Endothelial cell of umbilical vein (primary cell): ENCODE results near the gene UFSP1. TPM values are rescaled to one million over a fixed set of nuclear protein-coding genes. Genes with fewer than 3 reads are reported as not detected.

ENCODE experiments used
- BruUV-seq: library from RNA; stranded (reverse); fragments of 400-500 nt; replicated peaks from 2 replicates; lab custom pipeline; 2021; lab: Mats Ljungman, UMichigan
- CTCF ChIA-PET: fragments of 300-600, 350-600 bp; sonication (Branson Sonifier 250); formaldehyde crosslinking; loops from one replicate; lab custom pipeline; 2021; ENCODE audit warnings: antibody characterized with exemption, inconsistent platforms; lab: Charles Lee
- POLR2A ChIA-PET: fragments of 300-600, 350-600 bp; sonication (Branson Sonifier 250); formaldehyde crosslinking; loops from one replicate; lab custom pipeline; 2021; ENCODE audit warnings: antibody characterized with exemption, inconsistent platforms; lab: Charles Lee
- DNase-seq: peaks from one replicate; pipeline ENCODE4 v3.0.0-alpha.2; 2011; ENCODE audit warnings: low read depth, low spot score
- FAIRE-seq: peaks from 2 replicates; lab custom pipeline; 2011; peaks lifted over from hg19 to GRCh38; lab: Jason Lieb, UNC
- H2AFZ ChIP-seq: 2 replicates; pipeline ENCODE4 v1.6.0; 2012; ENCODE audit warnings: low read depth, low read length, control low read depth, inconsistent platforms
- H3K27ac ChIP-seq: 2 replicates; pipeline ENCODE4 v1.5.1; 2011; ENCODE audit warnings: low read depth, mild to moderate bottlenecking, control low read depth, low read length, moderate library complexity; ENCODE audit not compliant: insufficient read depth
- H3K27me3 ChIP-seq, 2 experiments: 2 replicates each; pipeline versions ENCODE4 v1.6.0 to v1.6.1; 2011; ENCODE audit warnings: low read length in 2 of 2, mixed read lengths in 1 of 2; ENCODE audit not compliant: control insufficient read depth in 2 of 2, insufficient read depth in 2 of 2
- H3K36me3 ChIP-seq, 2 experiments: 2 replicates in 1 of 2; 3 replicates in 1 of 2; pipeline ENCODE4 v1.5.1; 2011; ENCODE audit warnings: low read length in 2 of 2, mild to moderate bottlenecking in 1 of 2, moderate library complexity in 1 of 2; ENCODE audit not compliant: control insufficient read depth in 2 of 2, insufficient read depth in 2 of 2; ENCODE audit errors: extremely low read depth in 1 of 2
- H3K4me1 ChIP-seq: 3 replicates; pipeline ENCODE4 v1.5.1; 2011; ENCODE audit warnings: mild to moderate bottlenecking, low read length; ENCODE audit not compliant: control insufficient read depth, insufficient read depth; ENCODE audit errors: extremely low read depth
- H3K4me2 ChIP-seq: 2 replicates; pipeline ENCODE4 v1.6.1; 2011; ENCODE audit warnings: low read length, control low read depth, mixed read lengths; ENCODE audit not compliant: insufficient read depth
- H3K4me3 ChIP-seq, 3 experiments: fragments of 200-600 bp in 1 of 3; sonication (generic), shearing (Covaris generic) in 1 of 3; replicated peaks in 1 of 3; 2 replicates each; pipeline ENCODE4 v1.5.1; 2011 to 2016; ENCODE audit warnings: control low read depth in 3 of 3, low read length in 3 of 3, mild to moderate bottlenecking in 2 of 3, inconsistent platforms in 1 of 3, low read depth in 1 of 3, moderate library complexity in 1 of 3; ENCODE audit not compliant: insufficient read depth in 1 of 3
- H3K79me2 ChIP-seq: 2 replicates; pipeline ENCODE4 v1.6.0; 2012; ENCODE audit warnings: low read length, inconsistent platforms; ENCODE audit not compliant: control insufficient read depth, insufficient read depth
- H3K9ac ChIP-seq: replicated peaks from 2 replicates; pipeline ENCODE3; 2011; ENCODE audit warnings: low read length, control low read depth; ENCODE audit not compliant: insufficient read depth; ENCODE audit errors: extremely low read depth
- H3K9me1 ChIP-seq: replicated peaks from 3 replicates; pipeline ENCODE4 v1.6.0; 2011; ENCODE audit warnings: mild to moderate bottlenecking, low read length; ENCODE audit not compliant: control insufficient read depth, insufficient read depth; ENCODE audit errors: extremely low read depth
- H3K9me3 ChIP-seq: replicated peaks from 2 replicates; pipeline ENCODE4 v1.5.1; 2012; ENCODE audit warnings: low read length, inconsistent platforms; ENCODE audit not compliant: control insufficient read depth, insufficient read depth
- H4K20me1 ChIP-seq: replicated peaks from 2 replicates; pipeline ENCODE3; 2011; ENCODE audit warnings: mild to moderate bottlenecking, low read length; ENCODE audit not compliant: control insufficient read depth, insufficient read depth; ENCODE audit errors: extremely low read depth
- EZH2 ChIP-seq: IDR thresholded peaks from 2 replicates; pipeline ENCODE4 v1.6.1; 2012; ENCODE audit warnings: borderline replicate concordance, low read depth, mild to moderate bottlenecking, moderate library complexity, low read length, inconsistent platforms; ENCODE audit not compliant: severe bottlenecking
- FOS ChIP-seq: IDR thresholded peaks from 2 replicates; pipeline ENCODE4 v1.6.1; 2011; ENCODE audit warnings: mild to moderate bottlenecking, low read length, moderate library complexity, borderline replicate concordance; ENCODE audit not compliant: insufficient read depth
- GATA2 ChIP-seq: IDR thresholded peaks from 2 replicates; pipeline ENCODE4 v1.7.0; 2011; ENCODE audit warnings: low read depth, mild to moderate bottlenecking, moderate library complexity, mixed read lengths, low read length; ENCODE audit not compliant: insufficient read length, insufficient read depth
- JUN ChIP-seq: IDR thresholded peaks from 2 replicates; pipeline ENCODE4 v1.6.1; 2011; ENCODE audit warnings: borderline replicate concordance, low read depth; ENCODE audit not compliant: insufficient read length, insufficient read depth
- MYC ChIP-seq: IDR thresholded peaks from one replicate; pipeline ENCODE4 v1.6.1; 2011; ENCODE audit warnings: mild to moderate bottlenecking, low read depth, low read length
- POLR2A ChIP-seq: IDR thresholded peaks from 2 replicates; pipeline ENCODE4 v1.6.1; 2012; ENCODE audit warnings: low read depth, mild to moderate bottlenecking, control low read depth, low read length
- POLR2AphosphoS5 ChIP-seq: IDR thresholded peaks from 2 replicates; pipeline ENCODE4 v1.6.1; 2012; ENCODE audit warnings: low read depth, mild to moderate bottlenecking, control low read depth, low read length, moderate library complexity; ENCODE audit not compliant: insufficient read depth
- dilution Hi-C: fragments of 300-500 bp; cut with MboI; formaldehyde crosslinking; loops from one replicate; pipeline ENCODE4 v1.15.0; 2019; ENCODE audit warnings: low sequenced_read_pairs; ENCODE audit not compliant: extremely low pct_ligation_motif_present
- intact Hi-C: fragments of 100-400 bp; cut with micrococcal nuclease; formaldehyde crosslinking; loops from one replicate; pipeline ENCODE4 v1.10.0; 2022
- polyA plus RNA-seq, 4 experiments: library from polyadenylated mRNA; depleted of rRNA in 3 of 4; stranded (reverse) in 3 of 4; unstranded in 1 of 4; fragments of >200 nt; gene quantifications; 2 replicates each; pipeline versions ENCODE4 v1.2.1 to v1.2.3, GENCODE V29; 2011 to 2012; ENCODE audit warnings: missing spikeins in 1 of 4
- total RNA-seq: library from RNA; stranded (reverse); gene quantifications from 2 replicates; pipeline ENCODE4 v1.2.3, GENCODE V29; 2021
- TF ChIP-seq, protein P1 (sequence below): IDR thresholded peaks from 2 replicates; pipeline ENCODE4 v1.6.1; 2011; ENCODE audit not compliant: insufficient read depth, insufficient read length
- TF ChIP-seq, protein P2 (sequence below), 2 donors: IDR thresholded peaks; 1 replicate in 1 of 2; 2 replicates in 1 of 2; pipeline ENCODE4 v1.5.1; 2011; ENCODE audit warnings: low read length in 2 of 2, mild to moderate bottlenecking in 2 of 2, moderate library complexity in 2 of 2, control low read depth in 1 of 2, inconsistent platforms in 1 of 2, low read depth in 1 of 2; ENCODE audit not compliant: insufficient read depth in 1 of 2; ENCODE audit errors: extremely low read depth in 1 of 2

The UFSP1 gene
- total and polyA plus RNA-seq, 2 donors (not counting 3 experiments of a cell fraction or from before 2014, with no cell fraction given) = 0.84 to 0.93 TPM

DNA sequence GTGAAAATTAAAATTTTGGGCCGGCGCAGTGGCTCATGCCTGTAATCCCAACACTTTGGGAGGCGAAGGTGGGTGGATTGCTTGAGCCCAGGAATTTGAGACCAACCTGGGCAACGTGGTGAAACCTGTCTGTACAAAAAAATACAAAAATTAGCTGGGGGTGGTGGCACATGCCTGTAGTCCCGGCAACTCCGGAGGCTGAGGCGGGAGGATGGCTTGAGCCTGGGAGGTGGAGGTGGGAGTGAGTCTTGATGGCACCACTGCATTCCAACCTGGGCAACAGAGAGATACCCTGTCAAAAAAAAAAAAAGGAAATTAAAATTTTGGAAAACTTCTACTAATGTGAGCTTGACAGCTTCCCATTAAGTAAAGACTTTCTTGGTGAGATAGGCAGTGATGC is 11.5 kb downstream of the UFSP1 start:
- Histone ChIP-seq H3K36me3 (peaks cover 20 to 24% of the 10 kb centered on the region in 2 experiments), H3K9me1 (no peaks in the 10 kb centered on the region), H3K9ac (no peak overlapping the region), H3K27me3 (no peaks in the 10 kb centered on the region), H2AFZ (no peak overlapping the region), H3K27ac (no peak overlapping the region), H3K9me3 (no peaks in the 10 kb centered on the region), H3K4me1 (peaks cover 19% of the 10 kb centered on the region), H3K79me2 (peaks cover 69% of the 10 kb centered on the region), H4K20me1 (no peaks in the 10 kb centered on the region), H3K4me3 (no peak overlapping the region), H3K4me2 (no peak overlapping the region)
- no peak for FAIRE-seq
- dilution Hi-C loops (no loop called here), intact Hi-C loops (no loop called here)
- TF ChIP-seq MYC (no peak), FOS (no peak), POLR2A (no peak)
- TF ChIP-seq, protein P1, sequence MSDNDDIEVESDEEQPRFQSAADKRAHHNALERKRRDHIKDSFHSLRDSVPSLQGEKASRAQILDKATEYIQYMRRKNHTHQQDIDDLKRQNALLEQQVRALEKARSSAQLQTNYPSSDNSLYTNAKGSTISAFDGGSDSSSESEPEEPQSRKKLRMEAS = no peak
- TF ChIP-seq, protein P2, sequence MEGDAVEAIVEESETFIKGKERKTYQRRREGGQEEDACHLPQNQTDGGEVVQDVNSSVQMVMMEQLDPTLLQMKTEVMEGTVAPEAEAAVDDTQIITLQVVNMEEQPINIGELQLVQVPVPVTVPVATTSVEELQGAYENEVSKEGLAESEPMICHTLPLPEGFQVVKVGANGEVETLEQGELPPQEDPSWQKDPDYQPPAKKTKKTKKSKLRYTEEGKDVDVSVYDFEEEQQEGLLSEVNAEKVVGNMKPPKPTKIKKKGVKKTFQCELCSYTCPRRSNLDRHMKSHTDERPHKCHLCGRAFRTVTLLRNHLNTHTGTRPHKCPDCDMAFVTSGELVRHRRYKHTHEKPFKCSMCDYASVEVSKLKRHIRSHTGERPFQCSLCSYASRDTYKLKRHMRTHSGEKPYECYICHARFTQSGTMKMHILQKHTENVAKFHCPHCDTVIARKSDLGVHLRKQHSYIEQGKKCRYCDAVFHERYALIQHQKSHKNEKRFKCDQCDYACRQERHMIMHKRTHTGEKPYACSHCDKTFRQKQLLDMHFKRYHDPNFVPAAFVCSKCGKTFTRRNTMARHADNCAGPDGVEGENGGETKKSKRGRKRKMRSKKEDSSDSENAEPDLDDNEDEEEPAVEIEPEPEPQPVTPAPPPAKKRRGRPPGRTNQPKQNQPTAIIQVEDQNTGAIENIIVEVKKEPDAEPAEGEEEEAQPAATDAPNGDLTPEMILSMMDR (IDR thresholded peaks at IDR 0.05; ENCODE audit: extremely low read depth in 1 of 2, insufficient read depth in 1 of 2, low read depth in 1 of 2, low read length in 2 of 2) = no peak
- BruUV-seq = no TSS peak
- DNase-seq = no peak
- CTCF ChIA-PET = no interaction called here
- POLR2A ChIA-PET = no interaction called here

DNA sequence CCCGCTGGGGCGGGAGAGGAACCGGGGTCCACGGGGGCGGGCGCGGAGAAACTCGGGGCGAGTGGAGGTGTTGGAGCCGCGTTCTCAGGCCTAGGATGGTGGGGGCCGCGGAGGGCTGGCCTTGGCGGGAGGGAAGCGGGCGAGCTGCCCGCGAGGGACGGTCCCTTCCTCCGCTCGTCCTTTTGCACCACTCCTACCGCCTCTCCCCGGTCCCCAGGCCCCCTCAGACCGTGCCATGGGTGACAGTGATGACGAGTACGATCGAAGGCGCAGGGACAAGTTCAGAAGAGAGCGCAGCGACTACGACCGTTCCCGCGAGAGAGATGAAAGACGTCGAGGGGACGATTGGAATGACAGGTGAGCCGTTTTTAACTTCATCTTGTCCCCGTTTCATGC is 14.2 kb downstream of the UFSP1 start:
- Histone ChIP-seq H4K20me1 (no peaks in the 10 kb centered on the region), H3K4me2 (peak overlapping the region; percentile 97), H2AFZ (no peak overlapping the region), H3K4me1 (peaks cover 19% of the 10 kb centered on the region), H3K36me3 (peaks cover 17 to 22% of the 10 kb centered on the region in 2 experiments), H3K27me3 (no peaks in the 10 kb centered on the region), H3K4me3 (peak overlapping the region; percentile 72 to 84 (median 79)), H3K9me3 (no peaks in the 10 kb centered on the region), H3K27ac (peak overlapping the region; percentile 44), H3K79me2 (peaks cover 56% of the 10 kb centered on the region), H3K9ac (peak overlapping the region; percentile 93), H3K9me1 (no peaks in the 10 kb centered on the region)
- peak; percentile 29 for DNase-seq
- POLR2A ChIA-PET = interaction anchor here (0.6 to 2.5 kb wide), 8 partner anchors 8 to 1530 kb away, joined by 3 to 27 read pairs (median 4); partner anchors contain the start of genes EPHB4, MOSPD3, POP7 and TRIP6
- dilution Hi-C loops (no loop called here), intact Hi-C loops (loop anchor here (1.0 to 2.0 kb wide), 3 partner anchors 8 to 23 kb away; partner anchors contain the start of genes SLC12A9 and TRIP6)
- CTCF ChIA-PET = interaction anchor here (1.0 to 2.4 kb wide), 11 partner anchors 8 to 203 kb away, joined by 3 to 14 read pairs (median 4); partner anchors contain the start of genes EPHB4, POP7, SLC12A9 and UFSP1
- no peak for TF ChIP-seq GATA2
- no peak for TF ChIP-seq JUN
- TF ChIP-seq MYC = no peak
- TF ChIP-seq, protein P2 (IDR thresholded peaks at IDR 0.05; ENCODE audit: extremely low read depth in 1 of 2, insufficient read depth in 1 of 2, low read depth in 1 of 2, low read length in 2 of 2) = no peak
- no peak for TF ChIP-seq POLR2AphosphoS5
- TF ChIP-seq EZH2 = no peak
- no peak for TF ChIP-seq FOS
- TF ChIP-seq, protein P1 = no peak
- no peak for TF ChIP-seq POLR2A
- peak; percentile 4 for FAIRE-seq
- BruUV-seq = no TSS peak
